ENCODE results near the gene TPBG. TPM values are rescaled to one million over a fixed set of nuclear protein-coding genes. Genes with fewer than 3 reads are reported as not detected.

Gene TPBG
- total and polyA plus RNA-seq, 3 experiments from 2014 or later: 2.0 TPM; not detected in 2

DNA sequence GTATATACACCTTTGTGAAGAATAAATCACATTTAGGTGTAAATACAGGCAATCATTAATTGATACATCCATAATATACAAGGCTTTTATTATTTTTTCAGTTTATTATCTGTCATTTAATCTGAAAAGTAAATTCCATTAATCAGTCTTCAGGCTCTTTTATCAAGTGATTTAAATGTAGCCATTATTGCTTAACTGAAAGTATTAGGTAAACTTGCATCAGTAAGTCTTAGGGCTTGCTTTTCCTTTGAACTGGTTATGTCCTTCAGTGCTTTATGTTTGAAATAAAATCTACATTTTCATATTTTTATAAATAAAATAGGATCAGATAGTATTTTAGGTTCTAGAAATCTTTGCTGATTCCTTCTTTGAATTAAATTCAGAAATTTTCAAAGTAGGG lies 4.1 kb downstream of the TPBG start:
- no peak for DNase-seq
- Histone ChIP-seq H3K4me3 (ENCODE audit: low read length) (no peak overlapping the region), H3K9me3 (ENCODE audit: low read length) (no peaks in the 10 kb centered on the region), H3K36me3 (ENCODE audit: insufficient read depth, low read length) (no peaks in the 10 kb centered on the region), H3K27me3 (ENCODE audit: insufficient read depth, low read length, poor library complexity, severe bottlenecking) (peaks cover 20% of the 10 kb centered on the region), H3K4me1 (ENCODE audit: insufficient read depth, low read length) (peaks cover 5% of the 10 kb centered on the region), H3K27ac (ENCODE audit: low read depth, low read length) (no peak overlapping the region)
- H3K9me3 Mint-ChIP-seq: no peaks in the 10 kb centered on the region
- H3K36me3 Mint-ChIP-seq: no peaks in the 10 kb centered on the region
- H3K4me3 Mint-ChIP-seq: no peak overlapping the region
- no peak overlapping the region for H3K27ac Mint-ChIP-seq
- H3K4me1 Mint-ChIP-seq: peaks cover 15 to 29% (median 16%) of the 10 kb centered on the region in 3 donors
- ChIA-PET POLR2A (no interaction called here), CTCF (no interaction called here)
- H3K27me3 Mint-ChIP-seq: peaks cover 28 to 34% of the 10 kb centered on the region in 2 donors

DNA sequence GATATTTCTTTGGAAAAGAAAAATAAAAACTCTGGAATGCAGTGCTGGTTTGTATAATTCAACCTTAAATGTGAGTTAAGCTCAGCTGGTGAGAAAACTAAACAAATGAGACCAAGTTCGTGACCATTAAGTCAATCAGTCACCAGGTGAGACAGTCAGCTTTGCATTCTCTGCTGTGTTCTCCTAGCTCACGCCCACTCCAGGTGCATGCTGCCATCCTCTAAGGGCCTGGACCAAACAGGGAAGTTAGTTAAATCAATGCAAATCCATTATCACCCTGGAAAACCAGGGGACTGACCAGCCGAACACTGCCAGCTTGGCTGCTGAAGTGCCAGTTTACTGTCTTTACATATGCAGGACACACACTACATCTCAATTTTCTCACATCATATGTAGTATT lies 7.2 kb downstream of the TPBG start:
- H3K36me3 Mint-ChIP-seq: peaks cover 0 to under 1% (median 0%) of the 10 kb centered on the region in 3 donors
- Histone ChIP-seq H3K4me1 (ENCODE audit: insufficient read depth, low read length) (no peaks in the 10 kb centered on the region), H3K9me3 (ENCODE audit: low read length) (no peaks in the 10 kb centered on the region), H3K27me3 (ENCODE audit: insufficient read depth, low read length, poor library complexity, severe bottlenecking) (peaks cover 2% of the 10 kb centered on the region), H3K4me3 (ENCODE audit: low read length) (no peak overlapping the region), H3K27ac (ENCODE audit: low read depth, low read length) (no peak overlapping the region), H3K36me3 (ENCODE audit: insufficient read depth, low read length) (no peaks in the 10 kb centered on the region)
- no peak for DNase-seq
- ChIA-PET POLR2A (no interaction called here), CTCF (no interaction called here)
- no peak overlapping the region for H3K27ac Mint-ChIP-seq
- peaks cover 2% of the 10 kb centered on the region in 3 donors for H3K4me1 Mint-ChIP-seq
- H3K27me3 Mint-ChIP-seq: peaks cover 10 to 17% of the 10 kb centered on the region in 2 donors
- H3K4me3 Mint-ChIP-seq: no peak overlapping the region
- peaks cover 0 to 4% (median 0%) of the 10 kb centered on the region in 5 donors for H3K9me3 Mint-ChIP-seq

DNA sequence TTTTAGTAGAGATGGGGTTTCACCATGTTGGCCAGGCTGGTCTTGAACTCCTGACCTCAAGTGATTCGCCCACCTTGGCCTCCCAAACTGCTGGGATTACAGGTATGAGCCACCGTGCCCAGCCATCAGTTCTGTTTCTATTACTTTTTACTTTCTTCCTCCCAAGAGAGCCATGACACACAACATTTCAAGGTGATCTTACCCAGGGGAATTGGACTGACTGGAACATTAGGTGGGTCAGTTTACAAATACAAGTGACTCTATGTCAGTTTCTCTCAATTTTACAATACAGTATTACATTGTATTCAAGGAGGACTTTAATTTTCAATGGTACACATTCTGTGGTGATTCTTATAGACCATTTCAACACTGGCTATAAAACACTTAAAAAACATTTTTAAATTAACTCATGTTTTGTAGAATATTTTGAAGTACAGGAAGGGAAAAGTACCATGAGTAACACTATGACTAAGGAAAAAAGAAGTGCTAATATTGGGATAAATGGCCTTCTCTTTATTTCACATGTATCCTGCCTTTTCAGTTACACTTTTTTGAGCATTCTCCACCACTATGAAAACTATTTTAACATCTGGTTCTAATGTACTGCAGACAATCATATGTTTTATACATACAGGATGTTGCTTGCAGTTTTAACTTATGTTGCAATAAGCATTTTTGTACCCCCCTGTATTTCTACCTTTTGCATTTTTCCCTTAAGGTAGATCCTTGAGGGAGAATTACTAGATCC lies 8.4 kb downstream of the TPBG start:
- H3K4me1 ChIP-seq (ENCODE audit: insufficient read depth, low read length): no peaks in the 10 kb centered on the region
- H3K36me3 ChIP-seq (ENCODE audit: insufficient read depth, low read length): no peaks in the 10 kb centered on the region
- H3K9me3 ChIP-seq (ENCODE audit: low read length): no peaks in the 10 kb centered on the region
- no peaks in the 10 kb centered on the region for H3K27me3 ChIP-seq (ENCODE audit: insufficient read depth, low read length, poor library complexity, severe bottlenecking)
- ChIA-PET CTCF (no interaction called here), POLR2A (no interaction called here)
- H3K9me3 Mint-ChIP-seq: peaks cover 0 to 4% (median 0%) of the 10 kb centered on the region in 5 donors
- H3K4me3 Mint-ChIP-seq: no peak overlapping the region
- DNase-seq: no peak
- no peak overlapping the region for H3K4me3 ChIP-seq (ENCODE audit: low read length)
- no peaks in the 10 kb centered on the region for H3K4me1 Mint-ChIP-seq
- no peak overlapping the region for H3K27ac Mint-ChIP-seq
- peaks cover 0 to 1% (median 0%) of the 10 kb centered on the region in 3 donors for H3K36me3 Mint-ChIP-seq
- H3K27ac ChIP-seq (ENCODE audit: low read depth, low read length): no peak overlapping the region
- peaks cover 6 to 11% of the 10 kb centered on the region in 2 donors for H3K27me3 Mint-ChIP-seq

DNA sequence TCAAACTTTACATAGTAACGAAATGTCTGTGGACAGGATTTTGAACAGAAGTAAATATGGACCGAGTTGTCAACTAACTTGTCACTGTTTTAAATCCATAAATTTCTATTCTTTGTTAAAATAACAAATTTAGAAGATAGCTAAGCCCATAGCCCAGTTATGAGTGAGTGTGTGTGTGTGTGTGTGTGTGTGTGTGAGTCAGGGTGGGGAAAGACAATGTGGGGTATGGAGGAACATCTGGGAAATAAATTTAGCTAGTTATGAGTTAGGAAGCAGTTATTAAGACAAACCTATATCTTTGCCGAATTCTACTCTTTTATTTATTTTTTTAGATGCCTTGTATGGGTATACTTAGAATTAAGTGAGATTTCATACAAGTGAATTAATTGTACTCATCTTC lies 9.0 kb downstream of the TPBG start:
- Histone ChIP-seq H3K27me3 (ENCODE audit: insufficient read depth, low read length, poor library complexity, severe bottlenecking) (no peaks in the 10 kb centered on the region), H3K27ac (ENCODE audit: low read depth, low read length) (no peak overlapping the region), H3K4me3 (ENCODE audit: low read length) (no peak overlapping the region), H3K36me3 (ENCODE audit: insufficient read depth, low read length) (no peaks in the 10 kb centered on the region), H3K9me3 (ENCODE audit: low read length) (no peaks in the 10 kb centered on the region), H3K4me1 (ENCODE audit: insufficient read depth, low read length) (no peaks in the 10 kb centered on the region)
- no peak overlapping the region for H3K4me3 Mint-ChIP-seq
- no peaks in the 10 kb centered on the region for H3K4me1 Mint-ChIP-seq
- ChIA-PET CTCF (no interaction called here), POLR2A (no interaction called here)
- H3K27ac Mint-ChIP-seq: peak overlapping the region in 1 of 8 donors; percentile 51
- peaks cover 8 to 12% of the 10 kb centered on the region in 2 donors for H3K27me3 Mint-ChIP-seq
- H3K9me3 Mint-ChIP-seq: peaks cover 0 to 4% (median 0%) of the 10 kb centered on the region in 5 donors
- no peak for DNase-seq
- peaks cover 0 to 1% (median 0%) of the 10 kb centered on the region in 3 donors for H3K36me3 Mint-ChIP-seq

DNA sequence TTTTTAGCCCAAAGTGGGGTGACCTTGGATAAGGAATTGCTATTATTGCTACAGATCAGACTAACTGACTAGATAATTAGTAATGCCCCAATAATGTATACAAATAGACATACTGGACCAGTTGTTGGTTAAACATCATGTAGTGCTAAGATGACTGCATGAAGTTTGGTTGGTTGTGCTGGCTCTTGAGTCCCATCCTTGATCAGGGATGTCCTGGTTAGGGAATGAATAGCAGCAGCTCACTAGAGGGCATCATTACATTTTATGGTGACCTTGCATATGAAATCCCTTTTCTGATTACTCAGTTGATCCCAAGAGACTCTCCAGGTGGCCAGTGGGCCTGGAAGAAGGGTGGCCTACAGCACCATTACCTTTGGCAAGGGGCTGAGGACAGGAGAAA lies 10.9 kb downstream of the TPBG start:
- no peak for DNase-seq
- H3K4me1 ChIP-seq (ENCODE audit: insufficient read depth, low read length): no peaks in the 10 kb centered on the region
- Mint-ChIP-seq H3K9me3 (peaks cover 0 to 4% (median 0%) of the 10 kb centered on the region in 5 donors), H3K36me3 (peaks cover 0 to 1% (median 0%) of the 10 kb centered on the region in 3 donors), H3K27ac (no peak overlapping the region), H3K4me1 (no peaks in the 10 kb centered on the region), H3K27me3 (peaks cover 8 to 14% of the 10 kb centered on the region in 2 donors), H3K4me3 (no peak overlapping the region)
- ChIA-PET CTCF (no interaction called here), POLR2A (no interaction called here)
- H3K27ac ChIP-seq (ENCODE audit: low read depth, low read length): no peak overlapping the region
- no peaks in the 10 kb centered on the region for H3K9me3 ChIP-seq (ENCODE audit: low read length)
- no peaks in the 10 kb centered on the region for H3K27me3 ChIP-seq (ENCODE audit: insufficient read depth, low read length, poor library complexity, severe bottlenecking)
- H3K4me3 ChIP-seq (ENCODE audit: low read length): no peak overlapping the region
- no peaks in the 10 kb centered on the region for H3K36me3 ChIP-seq (ENCODE audit: insufficient read depth, low read length)

DNA sequence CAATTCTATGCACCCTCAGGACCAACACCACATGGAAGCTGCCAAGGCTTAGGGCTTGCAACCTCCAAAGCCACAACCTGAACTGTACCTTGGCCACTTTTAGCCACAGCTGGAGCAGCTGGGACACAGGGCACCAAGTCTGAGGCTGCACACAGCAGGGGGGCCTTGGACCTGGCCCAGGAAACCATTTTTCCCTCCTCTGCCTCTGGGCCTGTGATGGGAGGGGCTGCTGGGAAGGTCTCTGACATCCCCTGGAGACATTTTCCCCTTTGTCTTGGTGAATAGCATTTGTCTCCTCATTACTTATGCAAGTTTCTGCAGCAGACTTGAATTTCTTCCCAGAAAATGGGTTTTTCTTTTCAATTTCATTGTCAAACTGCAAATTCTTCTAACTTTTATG lies 13.0 kb downstream of the TPBG start:
- ChIA-PET POLR2A (no interaction called here), CTCF (no interaction called here)
- no peaks in the 10 kb centered on the region for H3K36me3 ChIP-seq (ENCODE audit: insufficient read depth, low read length)
- DNase-seq: no peak
- Mint-ChIP-seq H3K36me3 (peaks cover 0 to 1% (median 0%) of the 10 kb centered on the region in 3 donors), H3K27ac (no peak overlapping the region), H3K9me3 (peaks cover 0 to 4% (median 0%) of the 10 kb centered on the region in 5 donors), H3K27me3 (peaks cover 7 to 18% of the 10 kb centered on the region in 2 donors), H3K4me1 (no peaks in the 10 kb centered on the region), H3K4me3 (no peak overlapping the region)
- no peak overlapping the region for H3K4me3 ChIP-seq (ENCODE audit: low read length)
- no peaks in the 10 kb centered on the region for H3K4me1 ChIP-seq (ENCODE audit: insufficient read depth, low read length)
- no peaks in the 10 kb centered on the region for H3K27me3 ChIP-seq (ENCODE audit: insufficient read depth, low read length, poor library complexity, severe bottlenecking)
- H3K9me3 ChIP-seq (ENCODE audit: low read length): no peaks in the 10 kb centered on the region
- H3K27ac ChIP-seq (ENCODE audit: low read depth, low read length): no peak overlapping the region

DNA sequence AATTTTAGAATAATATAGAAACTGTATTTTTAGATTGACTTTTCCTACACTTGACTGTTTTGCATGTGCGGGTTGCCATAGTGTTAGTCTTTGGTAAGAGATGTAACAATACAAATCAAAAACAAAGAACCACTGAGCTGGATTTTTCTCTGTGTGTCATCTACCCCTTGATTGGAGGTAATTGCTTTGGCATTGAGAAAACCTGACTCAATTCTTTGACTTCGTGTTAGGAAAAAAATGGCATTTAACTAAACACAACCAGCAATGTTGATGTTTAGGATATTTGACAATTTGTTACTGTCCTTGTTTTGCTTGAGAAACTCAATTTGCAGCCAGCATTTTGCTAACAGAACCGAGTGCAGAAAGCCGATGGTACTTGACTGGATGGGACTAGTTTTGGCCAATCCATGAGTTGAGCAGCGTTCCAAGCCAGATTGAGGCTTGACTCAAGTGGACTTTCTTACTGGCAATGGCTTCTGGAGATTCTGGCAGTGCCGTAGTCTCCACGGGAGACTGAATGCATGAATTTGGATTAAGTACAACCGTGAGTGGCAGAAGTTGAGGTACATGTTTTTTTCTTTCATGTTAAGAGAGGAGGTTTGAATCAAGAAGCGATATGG lies 17.1 kb downstream of the TPBG start:
- Mint-ChIP-seq H3K4me3 (no peak overlapping the region), H3K9me3 (no peaks in the 10 kb centered on the region), H3K4me1 (no peaks in the 10 kb centered on the region), H3K27me3 (peaks cover 6 to 13% of the 10 kb centered on the region in 2 donors), H3K27ac (no peak overlapping the region), H3K36me3 (peaks cover 0 to 1% (median 0%) of the 10 kb centered on the region in 3 donors)
- Histone ChIP-seq H3K4me1 (ENCODE audit: insufficient read depth, low read length) (no peaks in the 10 kb centered on the region), H3K4me3 (ENCODE audit: low read length) (no peak overlapping the region), H3K27ac (ENCODE audit: low read depth, low read length) (no peak overlapping the region), H3K36me3 (ENCODE audit: insufficient read depth, low read length) (no peaks in the 10 kb centered on the region), H3K27me3 (ENCODE audit: insufficient read depth, low read length, poor library complexity, severe bottlenecking) (no peaks in the 10 kb centered on the region), H3K9me3 (ENCODE audit: low read length) (no peaks in the 10 kb centered on the region)
- no peak for DNase-seq
- ChIA-PET CTCF (no interaction called here), POLR2A (no interaction called here)

DNA sequence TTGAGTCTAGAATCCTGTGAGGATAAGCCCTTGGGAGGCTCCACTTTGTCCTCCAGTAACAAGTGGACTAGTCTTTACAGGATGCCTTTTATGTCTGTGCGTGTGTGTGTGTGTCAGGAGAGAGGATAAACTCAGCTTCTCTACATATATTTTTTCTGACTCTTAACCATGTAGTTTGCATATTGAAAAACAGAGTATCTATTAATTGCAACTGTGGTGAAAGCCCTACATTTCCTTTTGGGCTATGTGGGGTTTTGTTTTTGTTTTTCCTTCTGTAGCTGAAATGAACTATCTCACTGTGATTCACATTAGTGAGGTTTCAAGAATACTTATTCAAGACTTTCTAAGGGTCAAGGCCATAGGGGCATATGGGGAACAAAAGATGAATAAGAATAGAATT lies 17.7 kb downstream of the TPBG start:
- Histone ChIP-seq H3K4me3 (ENCODE audit: low read length) (no peak overlapping the region), H3K36me3 (ENCODE audit: insufficient read depth, low read length) (no peaks in the 10 kb centered on the region), H3K9me3 (ENCODE audit: low read length) (no peaks in the 10 kb centered on the region), H3K4me1 (ENCODE audit: insufficient read depth, low read length) (no peaks in the 10 kb centered on the region), H3K27me3 (ENCODE audit: insufficient read depth, low read length, poor library complexity, severe bottlenecking) (no peaks in the 10 kb centered on the region), H3K27ac (ENCODE audit: low read depth, low read length) (no peak overlapping the region)
- POLR2A ChIA-PET: no interaction called here
- Mint-ChIP-seq H3K27me3 (peaks cover 6 to 11% of the 10 kb centered on the region in 2 donors), H3K27ac (no peak overlapping the region), H3K4me3 (no peak overlapping the region), H3K36me3 (no peaks in the 10 kb centered on the region), H3K9me3 (no peaks in the 10 kb centered on the region), H3K4me1 (no peaks in the 10 kb centered on the region)
- DNase-seq: no peak
- CTCF ChIA-PET: no interaction called here

Measured in CD8-positive, alpha-beta memory T cell (primary cell).